Measurements from ENCODE around the gene HDAC11.
A peak's percentile ranks its signal among the peaks of the same experiment; 100 is the strongest.

HDAC11 gene

GRCh38 chr3:13547591-13548371, 67.7 kb downstream of the HDAC11 start:
- no peak for TF ChIP-seq CEBPB (IDR thresholded peaks at IDR 0.05)
- TF ChIP-seq TEAD4 (IDR thresholded peaks at IDR 0.05), result no peak
- no peak for TF ChIP-seq YY1 (IDR thresholded peaks at IDR 0.05; ENCODE audit: low read depth)
- TF ChIP-seq TCF12 (IDR thresholded peaks at IDR 0.05; ENCODE audit: low read depth), result no peak
- TF ChIP-seq EGR1 (IDR thresholded peaks at IDR 0.05), result no peak
- no peak for TF ChIP-seq EP300 (IDR thresholded peaks at IDR 0.05; ENCODE audit: borderline replicate concordance)
- TF ChIP-seq FOXM1 (IDR thresholded peaks at IDR 0.05; ENCODE audit: borderline replicate concordance, low read depth), result no peak

GRCh38 chr3:13548696-13549622, 68.9 kb downstream of the HDAC11 start, which contains the start of gene FBLN2:
Gene FBLN2, plus strand, starts transcription at chr3:13549125. Its CDS starts 21,231 bp downstream, at chr3:13570356.
- TF ChIP-seq ZBTB7A (IDR thresholded peaks at IDR 0.05; ENCODE audit: low read depth) (no peak), CREB1 (IDR thresholded peaks at IDR 0.05; ENCODE audit: low read depth) (no peak), RAD21 (IDR thresholded peaks at IDR 0.05; ENCODE audit: low read depth) (no peak), CEBPB (IDR thresholded peaks at IDR 0.05) (no peak), NFIC (IDR thresholded peaks at IDR 0.05) (no peak), MAX (IDR thresholded peaks at IDR 0.05) (peak; percentile 83)

- no peak for TF ChIP-seq TCF12 (IDR thresholded peaks at IDR 0.05; ENCODE audit: low read depth)
- no peak for TF ChIP-seq MAX (IDR thresholded peaks at IDR 0.05)
- TF ChIP-seq EGR1 (IDR thresholded peaks at IDR 0.05), result no peak
- TF ChIP-seq NFIC (IDR thresholded peaks at IDR 0.05), result no peak
- TF ChIP-seq REST (IDR thresholded peaks at IDR 0.05; ENCODE audit: low read depth), result no peak
- TF ChIP-seq YY1 (IDR thresholded peaks at IDR 0.05; ENCODE audit: low read depth), result no peak
- TF ChIP-seq ZBTB7A (IDR thresholded peaks at IDR 0.05; ENCODE audit: low read depth), result no peak
- TF ChIP-seq CEBPB (IDR thresholded peaks at IDR 0.05), result no peak
- TF ChIP-seq RAD21 (IDR thresholded peaks at IDR 0.05; ENCODE audit: low read depth), result no peak
- TF ChIP-seq TAF1 (IDR thresholded peaks at IDR 0.05; ENCODE audit: low read depth), result no peak
Measured at GRCh38 chr3:13549623-13550422, 69.7 kb downstream of the HDAC11 start.

GRCh38 chr3:13550423-13550690, 70.3 kb downstream of the HDAC11 start:
- TF ChIP-seq TAF1 (IDR thresholded peaks at IDR 0.05; ENCODE audit: low read depth) (no peak), TEAD4 (IDR thresholded peaks at IDR 0.05) (no peak), REST (IDR thresholded peaks at IDR 0.05; ENCODE audit: low read depth) (no peak), ZBTB7A (IDR thresholded peaks at IDR 0.05; ENCODE audit: low read depth) (no peak), CREB1 (IDR thresholded peaks at IDR 0.05; ENCODE audit: low read depth) (no peak), NFIC (IDR thresholded peaks at IDR 0.05) (no peak), EP300 (IDR thresholded peaks at IDR 0.05; ENCODE audit: borderline replicate concordance) (no peak), YY1 (IDR thresholded peaks at IDR 0.05; ENCODE audit: low read depth) (no peak), RAD21 (IDR thresholded peaks at IDR 0.05; ENCODE audit: low read depth) (no peak), MAX (IDR thresholded peaks at IDR 0.05) (no peak), FOXM1 (IDR thresholded peaks at IDR 0.05; ENCODE audit: borderline replicate concordance, low read depth) (no peak), EGR1 (IDR thresholded peaks at IDR 0.05) (no peak), TCF12 (IDR thresholded peaks at IDR 0.05; ENCODE audit: low read depth) (no peak), USF1 (IDR thresholded peaks at IDR 0.05) (no peak), CEBPB (IDR thresholded peaks at IDR 0.05) (no peak)

- TF ChIP-seq TCF12 (IDR thresholded peaks at IDR 0.05; ENCODE audit: low read depth), result no peak
- TF ChIP-seq TEAD4 (IDR thresholded peaks at IDR 0.05), result no peak
- no peak for TF ChIP-seq ZBTB7A (IDR thresholded peaks at IDR 0.05; ENCODE audit: low read depth)
- no peak for TF ChIP-seq CREB1 (IDR thresholded peaks at IDR 0.05; ENCODE audit: low read depth)
- TF ChIP-seq YY1 (IDR thresholded peaks at IDR 0.05; ENCODE audit: low read depth), result no peak
Measured at GRCh38 chr3:13550791-13551360, 70.8 kb downstream of the HDAC11 start.
